GM19372 (cell line): ENCODE measurements around the gene SPECC1.
"Not testable (repeated sequence)": the region's sequence is repeated elsewhere in the genome, so short reads cannot be mapped to it uniquely, and the experiment has no call there.

Experiments used
- ATAC-seq: cut with Tn5 transposase; IDR thresholded peaks from one replicate; pipeline ENCODE4 v1.9.1; 2021; ENCODE audit warnings: mild to moderate bottlenecking, low read depth, moderate library complexity; ENCODE audit not compliant: unreplicated experiment

Gene SPECC1

GRCh38 chr17:20089756-20090547 lies 80.8 kb downstream of the SPECC1 start:
- ATAC-seq, result no peak

- no peak for ATAC-seq
Observed at GRCh38 chr17:20091174-20092029, 82.2 kb downstream of the SPECC1 start.

- ATAC-seq, result no peak
Observed at GRCh38 chr17:20092261-20092867, 83.2 kb downstream of the SPECC1 start.

- no peak for ATAC-seq
Observed at GRCh38 chr17:20092973-20093626, 83.9 kb downstream of the SPECC1 start.

GRCh38 chr17:20094777-20095176 lies 85.6 kb downstream of the SPECC1 start:
- no peak for ATAC-seq

GRCh38 chr17:20095336-20096080 lies 86.3 kb downstream of the SPECC1 start:
- ATAC-seq, result no peak

- no peak for ATAC-seq
Observed at GRCh38 chr17:20096430-20096829, 87.3 kb downstream of the SPECC1 start.

- ATAC-seq, result no peak
Observed at GRCh38 chr17:20097330-20097729, 88.2 kb downstream of the SPECC1 start.

GRCh38 chr17:20098314-20098713 lies 89.2 kb downstream of the SPECC1 start:
- no peak for ATAC-seq

- ATAC-seq, result not testable (repeated sequence)
Observed at GRCh38 chr17:20100806-20101205, 91.6 kb downstream of the SPECC1 start.

- ATAC-seq, result no peak
Observed at GRCh38 chr17:20103454-20104446, 94.6 kb downstream of the SPECC1 start.

GRCh38 chr17:20105539-20106280 lies 96.6 kb downstream of the SPECC1 start:
- ATAC-seq, result no peak

- ATAC-seq, result not testable (repeated sequence)
Observed at GRCh38 chr17:20106446-20106845, 97.3 kb downstream of the SPECC1 start.

- ATAC-seq, result no peak
Observed at GRCh38 chr17:20109076-20109475, 99.9 kb downstream of the SPECC1 start.

- ATAC-seq, result no peak
Observed at GRCh38 chr17:20111538-20111937, 102.4 kb downstream of the SPECC1 start.

- no peak for ATAC-seq
Observed at GRCh38 chr17:20114466-20114865, 105.3 kb downstream of the SPECC1 start.

- no peak for ATAC-seq
Observed at GRCh38 chr17:20116683-20117309, 107.6 kb downstream of the SPECC1 start.

GRCh38 chr17:20118280-20118679 lies 109.1 kb downstream of the SPECC1 start:
- no peak for ATAC-seq
